Activated T-cell treated with anti-CD3 and anti-CD28 coated beads, Interleukin-2, amount 50 U/mL, for 24 hours (primary cell): Measurements from ENCODE around the gene IFRD1.

ENCODE experiments used
- DNase-seq: peaks from one replicate; pipeline ENCODE4 v3.0.0-alpha.2; 2020
- H3K27ac Mint-ChIP-seq: 2 replicates; pipeline ENCODE4 v1.8.0; 2020; ENCODE audit warnings: mild to moderate bottlenecking, mixed read lengths
- H3K27me3 Mint-ChIP-seq: 2 replicates; pipeline ENCODE4 v1.8.0; 2020; ENCODE audit warnings: mixed read lengths
- H3K36me3 Mint-ChIP-seq: 2 replicates; pipeline ENCODE4 v1.8.0; 2020; ENCODE audit warnings: low read depth, mixed read lengths
- H3K4me1 Mint-ChIP-seq: 2 replicates; pipeline ENCODE4 v1.8.0; 2020; ENCODE audit warnings: low read depth, mixed read lengths
- H3K4me3 Mint-ChIP-seq: 2 replicates; pipeline ENCODE4 v1.8.0; 2020; ENCODE audit warnings: mild to moderate bottlenecking, moderate library complexity, mixed read lengths
- H3K9me3 Mint-ChIP-seq: 2 replicates; pipeline ENCODE4 v1.8.0; 2020; ENCODE audit warnings: mixed read lengths

IFRD1 gene

DNA sequence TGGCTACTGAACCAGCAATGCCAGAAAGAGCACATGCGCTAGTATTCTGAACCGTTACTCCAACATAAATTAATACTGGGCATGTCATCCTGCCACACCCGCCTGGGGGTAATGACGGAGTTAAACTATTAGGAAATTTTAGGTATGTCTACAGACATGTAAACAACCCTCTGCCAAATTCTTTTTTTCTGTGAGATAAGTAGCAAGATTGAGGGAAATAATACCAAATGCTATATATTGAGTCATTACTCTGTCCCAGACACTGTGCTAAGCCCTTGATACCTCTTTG lies 37.9 kb downstream of the IFRD1 start:
- peaks cover under 1% of the 10 kb centered on the region for H3K36me3 Mint-ChIP-seq
- no peak overlapping the region for H3K4me3 Mint-ChIP-seq
- H3K4me1 Mint-ChIP-seq: peaks cover 8% of the 10 kb centered on the region
- DNase-seq: no peak
- H3K27me3 Mint-ChIP-seq: no peaks in the 10 kb centered on the region
- H3K9me3 Mint-ChIP-seq: no peaks in the 10 kb centered on the region
- no peak overlapping the region for H3K27ac Mint-ChIP-seq

DNA sequence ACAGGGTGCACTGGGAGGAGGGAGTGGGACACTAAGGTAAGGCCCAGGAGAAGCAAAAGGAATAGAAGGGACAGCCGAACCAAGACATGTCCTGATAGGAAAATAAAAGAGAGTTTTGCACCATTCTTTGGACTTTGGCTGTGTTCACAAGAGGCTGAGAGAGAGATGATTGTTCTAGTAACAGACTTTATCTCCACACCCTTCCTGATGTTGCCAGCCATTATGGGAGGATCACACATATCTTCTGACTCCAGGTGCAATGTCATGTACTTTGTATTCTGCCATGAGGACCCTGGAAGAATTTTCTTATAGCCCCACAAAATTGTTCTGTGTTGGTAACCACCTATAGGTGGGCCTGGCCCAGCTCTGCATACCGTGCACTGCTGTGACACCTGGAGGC lies 41.9 kb downstream of the IFRD1 start:
- Mint-ChIP-seq H3K4me1 (no peaks in the 10 kb centered on the region), H3K27me3 (peaks cover 9% of the 10 kb centered on the region), H3K4me3 (no peak overlapping the region), H3K9me3 (no peaks in the 10 kb centered on the region), H3K27ac (no peak overlapping the region), H3K36me3 (no peaks in the 10 kb centered on the region)
- no peak for DNase-seq

DNA sequence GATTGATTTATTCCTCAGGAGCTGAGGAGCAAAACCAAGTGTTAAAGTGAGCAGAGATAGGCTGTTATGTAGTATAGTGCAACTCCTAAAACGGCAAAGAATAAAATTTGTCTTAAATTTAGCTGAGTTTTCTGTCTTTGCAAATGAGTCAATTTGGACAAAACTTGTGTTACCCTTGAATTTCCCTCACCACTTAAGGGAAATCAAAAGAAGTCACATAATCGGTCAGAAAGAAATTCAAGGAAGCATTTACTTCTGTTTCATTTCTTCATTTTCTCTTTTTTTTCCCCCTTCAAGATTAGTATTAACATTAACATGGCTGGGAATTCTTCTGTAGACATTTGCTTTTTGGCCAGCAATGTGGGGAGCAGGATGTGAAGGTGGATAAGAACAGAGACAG lies 44.4 kb downstream of the IFRD1 start:
- no peaks in the 10 kb centered on the region for H3K4me1 Mint-ChIP-seq
- no peaks in the 10 kb centered on the region for H3K9me3 Mint-ChIP-seq
- H3K27me3 Mint-ChIP-seq: peaks cover 16% of the 10 kb centered on the region
- H3K4me3 Mint-ChIP-seq: no peak overlapping the region
- no peak for DNase-seq
- H3K36me3 Mint-ChIP-seq: no peaks in the 10 kb centered on the region
- H3K27ac Mint-ChIP-seq: no peak overlapping the region

DNA sequence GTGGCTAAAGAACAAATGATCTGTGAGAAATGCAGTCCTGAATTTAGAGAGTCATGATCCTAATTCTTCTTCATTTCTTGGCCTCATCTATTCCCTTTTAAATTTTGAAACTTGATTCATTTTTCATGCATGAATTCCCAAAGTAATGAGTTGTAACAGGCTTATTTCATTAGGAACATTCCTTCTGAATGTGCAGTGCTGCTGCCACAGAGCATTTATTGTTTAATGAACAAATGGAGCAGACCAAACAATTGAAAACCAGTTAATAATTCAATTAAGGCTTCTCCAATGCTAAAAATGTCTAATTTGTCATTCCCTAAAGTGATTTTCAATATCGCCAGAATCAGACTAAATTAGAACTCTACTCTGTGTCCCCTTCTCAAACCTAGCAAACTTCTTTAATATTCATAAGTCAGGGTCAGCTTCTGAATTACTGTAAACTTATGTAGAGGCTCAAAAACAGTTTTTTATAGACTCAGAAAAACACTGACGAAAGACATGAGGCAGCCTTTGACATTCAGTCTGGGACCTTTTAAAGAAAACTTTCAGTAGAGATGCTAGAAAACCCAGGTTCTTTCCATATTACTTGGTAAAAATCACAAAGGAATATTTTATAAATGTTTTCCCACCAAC lies 45.0 kb downstream of the IFRD1 start:
- Mint-ChIP-seq H3K4me1 (no peaks in the 10 kb centered on the region), H3K9me3 (no peaks in the 10 kb centered on the region), H3K27ac (no peak overlapping the region), H3K36me3 (no peaks in the 10 kb centered on the region), H3K27me3 (peaks cover 17% of the 10 kb centered on the region), H3K4me3 (no peak overlapping the region)
- no peak for DNase-seq

DNA sequence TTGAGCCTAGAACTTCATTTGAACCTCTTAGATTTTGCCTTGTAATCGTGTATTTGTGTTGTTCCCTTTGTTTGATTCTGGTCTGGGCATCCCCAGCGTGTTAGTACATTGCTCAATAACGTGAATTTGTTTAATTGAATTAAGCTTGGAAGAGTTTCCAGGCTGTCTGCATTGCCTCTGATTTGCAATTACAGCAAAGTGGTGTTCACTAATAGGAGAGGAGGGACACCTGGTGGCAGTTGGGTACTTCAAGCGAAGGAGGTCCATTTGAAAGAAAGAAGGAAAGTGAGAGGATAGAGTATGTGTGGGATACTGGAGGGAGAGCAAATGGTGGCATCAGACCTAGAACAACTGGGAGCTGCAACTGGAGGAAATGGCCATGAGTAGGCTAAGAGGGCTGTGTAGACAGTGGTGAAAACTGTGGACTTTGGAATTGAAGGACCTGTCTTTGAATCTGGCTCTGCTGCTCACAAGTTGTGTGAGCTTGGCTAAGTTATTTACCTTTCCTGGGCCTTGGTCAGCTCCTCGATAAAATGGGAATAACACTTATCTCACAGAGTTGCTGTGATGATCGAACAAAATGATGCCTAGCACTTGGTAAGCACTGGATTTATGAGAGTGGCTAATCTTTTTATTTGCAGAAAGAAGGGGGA lies 45.7 kb downstream of the IFRD1 start:
- Mint-ChIP-seq H3K4me1 (no peaks in the 10 kb centered on the region), H3K27me3 (peaks cover 17% of the 10 kb centered on the region), H3K36me3 (no peaks in the 10 kb centered on the region), H3K4me3 (no peak overlapping the region), H3K27ac (no peak overlapping the region), H3K9me3 (no peaks in the 10 kb centered on the region)
- DNase-seq: no peak

DNA sequence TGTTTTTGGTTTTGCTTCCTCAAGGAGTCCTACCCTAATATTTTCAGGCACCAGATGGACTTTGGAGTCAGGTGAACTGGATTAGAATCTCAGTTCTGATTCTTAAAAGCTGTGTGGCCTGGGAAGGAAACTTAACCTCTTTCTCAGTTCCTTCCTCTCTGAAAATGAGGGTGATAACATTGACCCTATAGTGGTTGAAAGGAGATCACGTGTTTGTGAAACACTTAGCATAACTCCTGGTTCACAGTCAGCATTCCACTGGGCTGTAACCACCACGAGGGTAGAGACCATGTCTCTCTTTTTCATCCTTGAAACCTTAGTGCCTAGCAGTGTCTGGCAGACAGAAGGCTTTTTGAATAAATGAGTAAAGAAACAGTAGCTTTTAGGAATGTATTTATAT lies 47.2 kb downstream of the IFRD1 start:
- Mint-ChIP-seq H3K4me3 (no peak overlapping the region), H3K36me3 (no peaks in the 10 kb centered on the region)

DNA sequence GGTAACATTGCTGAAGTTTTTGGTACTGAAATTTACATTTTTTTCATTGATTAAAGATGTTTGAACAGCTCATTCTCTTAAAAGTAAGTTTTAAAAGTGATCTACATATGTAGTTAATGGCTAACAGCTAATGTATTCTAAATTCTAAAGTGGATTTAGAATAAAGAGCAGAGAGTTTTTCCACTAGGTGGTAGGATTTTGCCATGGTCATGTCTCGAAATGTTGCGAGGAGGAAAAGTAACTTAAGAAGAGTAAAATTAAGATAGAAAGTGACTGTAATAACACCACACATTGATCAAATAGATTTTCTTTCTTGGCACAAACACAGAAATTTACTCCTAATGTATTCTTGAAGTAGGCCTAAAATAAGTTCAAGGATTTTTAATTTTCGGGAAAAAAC lies 50.4 kb downstream of the IFRD1 start:
- no peak for DNase-seq
- Mint-ChIP-seq H3K36me3 (no peaks in the 10 kb centered on the region), H3K27ac (no peak overlapping the region), H3K27me3 (peaks cover 17% of the 10 kb centered on the region), H3K4me1 (no peaks in the 10 kb centered on the region), H3K9me3 (no peaks in the 10 kb centered on the region), H3K4me3 (no peak overlapping the region)

More for the DNA sequence above, 47.2 kb downstream of the IFRD1 start:
- no peak for DNase-seq
- Mint-ChIP-seq H3K4me1 (no peaks in the 10 kb centered on the region), H3K27ac (no peak overlapping the region), H3K9me3 (no peaks in the 10 kb centered on the region), H3K27me3 (peaks cover 17% of the 10 kb centered on the region)

DNA sequence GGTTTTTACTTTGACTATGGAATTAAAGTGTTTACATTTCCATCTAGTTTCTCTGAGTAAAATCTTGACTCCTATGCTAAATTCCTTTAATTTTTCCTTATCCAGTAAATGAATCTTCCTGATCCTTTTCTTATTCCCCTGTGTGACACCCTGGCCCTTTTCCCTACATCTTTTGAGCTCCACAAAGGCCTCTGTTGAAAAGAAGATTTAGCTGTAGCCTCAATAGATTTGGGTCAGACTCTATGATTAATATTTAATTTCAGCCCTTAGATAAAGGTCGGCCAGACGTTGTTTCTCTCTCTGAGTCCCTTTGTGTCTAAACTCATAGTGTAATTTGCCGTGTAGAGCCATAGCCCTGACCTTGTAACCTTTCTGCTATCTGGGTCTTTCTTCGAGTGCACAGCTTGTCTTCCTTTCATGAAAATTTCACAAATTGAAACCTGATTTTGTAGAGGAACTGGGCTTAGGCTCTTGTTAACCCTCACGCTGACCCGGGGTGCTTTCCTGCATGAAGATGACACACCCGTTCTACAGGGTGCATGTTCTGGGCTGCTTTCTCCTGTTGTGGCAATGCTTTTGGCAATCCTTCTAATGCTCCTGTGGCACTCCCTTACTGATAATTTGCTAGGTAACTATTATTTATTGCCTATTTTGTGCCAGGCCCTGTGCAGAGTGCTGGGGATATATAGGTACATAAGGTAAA lies 51.7 kb downstream of the IFRD1 start:
- H3K27me3 Mint-ChIP-seq: peaks cover 8% of the 10 kb centered on the region
- no peak for DNase-seq
- no peaks in the 10 kb centered on the region for H3K9me3 Mint-ChIP-seq
- no peak overlapping the region for H3K27ac Mint-ChIP-seq
- no peak overlapping the region for H3K4me3 Mint-ChIP-seq
- H3K36me3 Mint-ChIP-seq: no peaks in the 10 kb centered on the region
- no peaks in the 10 kb centered on the region for H3K4me1 Mint-ChIP-seq

DNA sequence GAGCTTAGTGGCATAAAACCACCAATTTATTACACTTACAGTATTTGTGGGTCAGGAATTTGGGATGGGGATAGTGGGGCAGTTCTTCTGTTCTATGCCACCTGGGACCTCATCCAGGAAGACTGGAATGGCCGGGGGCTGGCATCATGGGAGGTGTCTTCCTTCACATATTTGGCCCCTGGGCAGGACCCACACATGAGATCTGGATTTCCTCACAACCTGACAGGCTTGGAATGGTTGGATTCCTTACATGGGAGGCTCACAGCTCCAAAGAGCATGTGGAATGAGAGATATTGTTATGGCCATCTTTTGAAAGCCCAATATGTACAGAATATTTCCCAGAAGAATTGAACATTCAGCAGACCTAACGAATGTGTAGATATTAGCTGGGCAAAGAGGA lies 52.4 kb downstream of the IFRD1 start:
- Mint-ChIP-seq H3K36me3 (no peaks in the 10 kb centered on the region), H3K9me3 (no peaks in the 10 kb centered on the region), H3K27me3 (peaks cover 10% of the 10 kb centered on the region), H3K4me1 (no peaks in the 10 kb centered on the region), H3K4me3 (no peak overlapping the region), H3K27ac (no peak overlapping the region)
- no peak for DNase-seq

DNA sequence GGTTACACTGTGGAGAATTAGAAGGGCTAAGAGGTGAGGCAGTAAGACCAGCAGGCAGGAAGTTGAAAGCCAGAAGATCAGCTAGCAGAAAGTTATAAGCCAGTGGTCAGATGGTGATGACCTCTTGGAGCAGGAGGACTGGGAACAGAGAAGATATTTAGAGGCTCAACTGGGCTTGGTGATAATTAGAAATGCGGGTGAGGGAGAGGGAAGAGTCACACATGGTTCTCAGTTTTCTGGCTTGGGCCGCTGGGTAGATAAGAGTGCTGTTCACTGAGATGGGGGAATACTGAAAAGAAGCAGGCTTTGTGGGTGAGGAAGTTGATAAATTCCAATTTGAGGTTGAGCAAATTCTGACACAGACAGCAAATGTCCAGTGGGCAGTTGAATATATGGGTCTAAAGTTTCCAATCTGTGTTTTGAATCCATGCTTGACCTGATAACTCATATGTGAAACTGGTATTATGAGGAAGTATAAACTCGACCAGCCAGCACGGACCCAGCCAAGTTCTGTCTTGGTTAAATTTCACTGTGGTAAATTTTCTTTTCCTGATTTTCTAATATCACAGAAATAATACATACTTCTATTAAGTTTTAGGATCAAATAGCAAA lies 53.2 kb downstream of the IFRD1 start:
- DNase-seq: no peak
- Mint-ChIP-seq H3K4me3 (no peak overlapping the region), H3K9me3 (no peaks in the 10 kb centered on the region), H3K27me3 (peaks cover 7% of the 10 kb centered on the region), H3K27ac (no peak overlapping the region), H3K4me1 (no peaks in the 10 kb centered on the region), H3K36me3 (no peaks in the 10 kb centered on the region)

DNA sequence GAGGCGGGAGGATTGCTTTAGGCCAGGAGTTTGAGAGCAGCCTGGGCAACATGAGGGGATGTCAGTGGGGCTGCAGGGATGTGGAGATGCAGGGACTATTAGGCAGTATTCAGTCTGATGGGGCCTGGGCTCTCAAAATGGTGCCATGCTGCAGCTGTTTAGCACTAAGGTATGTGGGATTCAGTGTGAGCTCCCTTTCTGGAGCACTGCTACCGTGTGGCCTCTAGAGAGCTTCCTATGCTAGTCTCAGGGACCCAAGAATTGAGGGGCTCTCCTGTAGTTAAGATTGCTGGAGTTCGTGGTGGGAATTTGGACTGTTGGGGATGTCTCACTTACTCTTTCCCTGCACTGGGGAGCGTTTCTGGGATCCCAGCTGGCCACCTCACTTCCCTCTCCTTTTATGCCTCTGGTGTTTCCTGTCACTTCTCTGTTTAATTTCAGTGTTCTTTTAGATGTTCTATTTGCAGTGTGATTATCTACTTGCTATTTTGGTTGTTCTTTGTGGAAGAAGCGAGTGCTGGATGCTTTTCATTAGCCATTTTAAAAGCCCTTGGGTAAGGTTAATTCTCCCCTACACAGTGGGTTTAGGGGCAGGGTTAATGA lies 53.9 kb downstream of the IFRD1 start:
- Mint-ChIP-seq H3K4me1 (no peaks in the 10 kb centered on the region), H3K27ac (no peak overlapping the region)

DNA sequence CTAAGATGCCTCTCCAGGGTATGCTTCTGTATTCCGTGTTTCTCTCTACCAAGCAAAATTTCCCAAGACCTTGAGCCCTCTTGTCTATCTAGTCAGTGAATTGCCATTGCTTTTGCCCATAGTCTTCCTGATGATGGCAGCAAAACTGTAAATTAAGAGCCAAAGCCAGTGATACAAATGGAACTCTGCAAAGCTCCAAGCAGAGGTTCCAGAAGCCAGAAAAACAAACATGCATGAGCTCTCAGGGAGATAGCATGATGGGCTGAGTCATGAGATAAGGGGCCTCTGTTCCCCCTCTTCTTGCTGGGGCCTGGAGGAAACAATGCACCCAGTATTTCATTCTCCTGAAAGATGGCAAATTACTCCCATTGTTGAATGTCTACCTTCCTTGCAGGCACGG lies 55.2 kb downstream of the IFRD1 start:
- Mint-ChIP-seq H3K27me3 (peaks cover 2% of the 10 kb centered on the region), H3K36me3 (no peaks in the 10 kb centered on the region), H3K4me3 (no peak overlapping the region), H3K9me3 (no peaks in the 10 kb centered on the region), H3K4me1 (peaks cover 9% of the 10 kb centered on the region), H3K27ac (no peak overlapping the region)
- DNase-seq: no peak

More for the DNA sequence above, 53.9 kb downstream of the IFRD1 start:
- Mint-ChIP-seq H3K4me3 (no peak overlapping the region), H3K27me3 (peaks cover 7% of the 10 kb centered on the region), H3K9me3 (no peaks in the 10 kb centered on the region), H3K36me3 (no peaks in the 10 kb centered on the region)
- no peak for DNase-seq

DNA sequence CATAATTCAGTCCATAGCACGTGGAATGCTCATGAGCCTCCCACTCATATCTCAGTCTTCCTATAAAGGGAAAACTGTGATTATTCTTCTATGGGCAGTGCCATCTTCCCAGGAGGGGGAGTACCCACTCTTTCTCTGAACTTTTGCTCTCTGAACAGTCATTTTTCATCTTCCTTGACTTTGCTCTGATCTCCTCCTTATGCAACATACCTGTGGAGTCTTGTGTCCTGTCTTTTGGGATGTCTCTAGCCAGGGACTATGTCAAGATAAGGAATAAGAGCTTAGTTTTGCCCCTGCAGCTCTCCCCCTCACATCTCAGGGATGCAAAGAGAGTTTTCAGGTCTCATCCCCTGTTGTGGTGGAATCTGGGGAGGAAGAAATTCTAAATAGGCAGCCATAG lies 58.1 kb downstream of the IFRD1 start:
- no peak for DNase-seq
- H3K4me1 Mint-ChIP-seq: peaks cover 13% of the 10 kb centered on the region
- H3K9me3 Mint-ChIP-seq: no peaks in the 10 kb centered on the region
- peaks cover 2% of the 10 kb centered on the region for H3K27me3 Mint-ChIP-seq
- no peaks in the 10 kb centered on the region for H3K36me3 Mint-ChIP-seq
- H3K4me3 Mint-ChIP-seq: no peak overlapping the region
- no peak overlapping the region for H3K27ac Mint-ChIP-seq

DNA sequence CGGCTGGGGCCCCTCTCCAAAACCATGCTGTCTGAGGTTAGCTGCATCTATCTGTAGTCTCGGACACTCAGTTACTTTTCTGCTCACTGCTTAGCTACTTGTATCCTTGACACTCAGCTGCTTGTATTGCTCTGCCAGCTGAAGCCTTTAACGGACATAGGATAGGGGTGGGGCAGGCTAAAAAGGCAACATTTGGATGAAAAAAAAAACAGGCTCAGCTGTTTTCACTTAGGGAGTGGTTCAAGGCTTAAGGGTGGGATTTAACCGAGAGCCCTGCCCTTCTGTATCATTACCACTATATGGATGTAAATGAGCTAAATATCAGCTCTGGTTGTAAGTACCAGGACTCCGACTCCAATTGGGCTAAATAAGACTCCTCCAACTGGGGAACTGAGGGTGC lies 59.1 kb downstream of the IFRD1 start:
- Mint-ChIP-seq H3K4me1 (peaks cover 13% of the 10 kb centered on the region), H3K27ac (no peak overlapping the region), H3K9me3 (no peaks in the 10 kb centered on the region), H3K36me3 (no peaks in the 10 kb centered on the region), H3K4me3 (no peak overlapping the region), H3K27me3 (peaks cover 7% of the 10 kb centered on the region)
- DNase-seq: no peak
